Measurements from ENCODE around the gene SPON1. TPM values are rescaled to one million over a fixed set of nuclear protein-coding genes. Genes with fewer than 3 reads are reported as not detected.

The SPON1 gene
- total RNA-seq, 2 experiments from 2014 or later = 2.1 to 2.2 TPM

DNA sequence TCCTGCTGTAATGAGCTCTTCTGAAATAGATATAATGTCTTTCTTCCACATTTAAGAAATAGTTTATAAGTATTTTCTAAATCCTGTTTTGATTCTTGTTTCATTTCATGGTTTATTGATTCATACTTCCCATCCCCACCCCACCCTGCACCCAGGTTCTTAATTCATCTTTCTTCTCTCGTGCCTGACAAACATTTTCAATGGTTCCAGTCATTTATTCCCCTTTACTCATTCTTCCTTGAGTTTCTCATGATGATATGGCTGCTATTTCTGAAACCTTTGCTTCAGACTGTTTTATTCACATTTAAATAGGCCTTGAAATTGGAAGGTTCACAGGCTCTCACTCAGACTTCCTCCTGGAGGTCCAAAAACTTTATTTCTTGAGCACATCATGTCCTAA, 142.9 kb downstream of the SPON1 start:
- no peak for DNase-seq
- no peak overlapping the region for H3K27ac Mint-ChIP-seq
- no peaks in the 10 kb centered on the region for H3K36me3 ChIP-seq (ENCODE audit: insufficient read depth, low read length)
- H3K9me3 ChIP-seq (ENCODE audit: control insufficient read depth in 1 of 2, insufficient read depth in 1 of 2, low read length in 2 of 2) = no peaks in the 10 kb centered on the region
- no peak for TF ChIP-seq CTCF (IDR thresholded peaks at IDR 0.05)
- ChIA-PET POLR2A (no interaction called here), CTCF (no interaction called here)
- peaks cover 4% of the 10 kb centered on the region for H3K9me3 Mint-ChIP-seq
- no peaks in the 10 kb centered on the region for H3K36me3 Mint-ChIP-seq (ENCODE audit: low read depth)
- no peaks in the 10 kb centered on the region for H3K27me3 Mint-ChIP-seq
- no peak overlapping the region for H3K4me3 ChIP-seq (ENCODE audit: low read length)
- no peak for ATAC-seq (ENCODE audit: poor library complexity)
- no peaks in the 10 kb centered on the region for H3K27me3 ChIP-seq (ENCODE audit: control insufficient read depth in 1 of 2, insufficient read depth in 2 of 2, low read length in 2 of 2)
- peaks cover 11% of the 10 kb centered on the region for H3K4me1 Mint-ChIP-seq (ENCODE audit: low read depth)
- intact Hi-C loops (cut with DNase I, micrococcal nuclease) = no loop called here
- H3K27ac ChIP-seq (ENCODE audit: low read depth in 1 of 2, low read length in 2 of 2) = no peak overlapping the region
- no peak overlapping the region for H3K4me3 Mint-ChIP-seq
- no peaks in the 10 kb centered on the region for H3K4me1 ChIP-seq (ENCODE audit: insufficient read depth, low read length)

DNA sequence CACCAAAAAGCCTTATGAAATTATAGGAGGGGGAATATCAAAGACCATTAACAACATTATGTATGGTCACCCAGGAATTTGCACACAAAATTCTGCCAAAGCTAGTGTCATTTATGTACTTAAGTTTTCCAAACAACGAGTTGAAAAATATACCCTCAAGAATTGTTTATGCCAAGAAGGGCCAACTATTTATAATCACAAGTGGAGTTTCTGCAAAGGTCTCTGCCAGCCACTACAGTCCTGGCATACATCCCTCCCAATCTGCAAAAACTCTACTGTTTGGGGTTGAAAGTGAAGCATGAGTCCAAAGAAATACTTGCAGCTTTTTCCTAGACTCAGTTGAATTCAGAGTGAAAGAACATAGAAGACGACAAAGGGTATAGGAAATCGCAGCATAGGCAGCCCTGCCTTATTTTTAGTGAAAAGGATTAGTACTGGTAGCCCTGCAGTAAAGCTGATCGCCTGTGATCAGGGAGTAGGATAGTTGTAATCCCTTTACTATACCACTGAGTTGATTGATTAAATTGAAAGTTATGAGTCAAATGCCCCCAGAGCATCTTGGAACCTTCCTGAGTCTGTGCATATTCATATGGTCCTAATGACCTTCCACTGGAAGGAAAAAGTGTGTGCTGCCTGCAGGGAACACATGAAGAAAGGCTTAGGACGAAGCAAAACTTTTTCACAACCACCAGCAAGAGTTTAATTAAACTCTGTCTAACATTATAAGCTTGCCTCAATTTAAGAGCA, 144.0 kb downstream of the SPON1 start:
- intact Hi-C loops (cut with DNase I, micrococcal nuclease) = no loop called here
- CTCF ChIA-PET = no interaction called here
- TF ChIP-seq CTCF (IDR thresholded peaks at IDR 0.05) = no peak

DNA sequence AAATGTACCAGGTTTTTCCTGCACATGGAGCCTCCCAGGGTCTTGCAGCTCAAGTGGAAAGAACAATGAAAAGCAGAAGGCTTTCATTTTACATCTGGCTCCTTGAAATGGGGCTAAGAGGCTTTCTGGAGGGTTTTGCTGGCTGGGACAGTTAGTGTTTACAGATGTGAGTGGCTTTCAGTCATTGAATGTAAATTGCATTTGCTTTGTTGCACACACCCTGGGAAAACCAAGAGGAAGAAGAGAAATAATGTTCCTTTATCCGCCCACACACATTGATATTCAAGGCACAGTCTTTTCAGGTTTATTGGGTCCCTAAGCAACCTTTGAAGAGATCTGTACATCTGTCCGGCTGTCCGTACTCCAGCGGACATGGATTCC, 144.5 kb downstream of the SPON1 start:
- peaks cover 4% of the 10 kb centered on the region for H3K9me3 Mint-ChIP-seq
- Histone ChIP-seq H3K4me1 (ENCODE audit: insufficient read depth, low read length) (no peaks in the 10 kb centered on the region), H3K27ac (ENCODE audit: low read depth in 1 of 2, low read length in 2 of 2) (no peak overlapping the region), H3K9me3 (ENCODE audit: control insufficient read depth in 1 of 2, insufficient read depth in 1 of 2, low read length in 2 of 2) (no peaks in the 10 kb centered on the region), H3K27me3 (ENCODE audit: control insufficient read depth in 1 of 2, insufficient read depth in 2 of 2, low read length in 2 of 2) (no peaks in the 10 kb centered on the region), H3K36me3 (ENCODE audit: insufficient read depth, low read length) (no peaks in the 10 kb centered on the region), H3K4me3 (ENCODE audit: low read length) (no peak overlapping the region)
- peaks cover 6% of the 10 kb centered on the region for H3K4me1 Mint-ChIP-seq (ENCODE audit: low read depth)
- intact Hi-C loops (cut with DNase I, micrococcal nuclease) = no loop called here
- DNase-seq (no peak), ATAC-seq (ENCODE audit: poor library complexity) (no peak)
- H3K27ac Mint-ChIP-seq = no peak overlapping the region
- CTCF ChIA-PET = no interaction called here
- H3K27me3 Mint-ChIP-seq = no peaks in the 10 kb centered on the region
- no peak overlapping the region for H3K4me3 Mint-ChIP-seq
- TF ChIP-seq CTCF (IDR thresholded peaks at IDR 0.05) = no peak
- POLR2A ChIA-PET = no interaction called here
- H3K36me3 Mint-ChIP-seq (ENCODE audit: low read depth) = no peaks in the 10 kb centered on the region

More for the DNA sequence above, 144.0 kb downstream of the SPON1 start:
- Mint-ChIP-seq H3K36me3 (ENCODE audit: low read depth) (no peaks in the 10 kb centered on the region), H3K27me3 (no peaks in the 10 kb centered on the region), H3K4me1 (ENCODE audit: low read depth) (peaks cover 9% of the 10 kb centered on the region), H3K4me3 (no peak overlapping the region), H3K9me3 (peaks cover 4% of the 10 kb centered on the region), H3K27ac (no peak overlapping the region)
- no peaks in the 10 kb centered on the region for H3K27me3 ChIP-seq (ENCODE audit: control insufficient read depth in 1 of 2, insufficient read depth in 2 of 2, low read length in 2 of 2)
- ATAC-seq (ENCODE audit: poor library complexity) = no peak
- DNase-seq = no peak
- H3K9me3 ChIP-seq (ENCODE audit: control insufficient read depth in 1 of 2, insufficient read depth in 1 of 2, low read length in 2 of 2) = no peaks in the 10 kb centered on the region
- no peak overlapping the region for H3K27ac ChIP-seq (ENCODE audit: low read depth in 1 of 2, low read length in 2 of 2)
- POLR2A ChIA-PET = no interaction called here
- no peak overlapping the region for H3K4me3 ChIP-seq (ENCODE audit: low read length)
- H3K36me3 ChIP-seq (ENCODE audit: insufficient read depth, low read length) = no peaks in the 10 kb centered on the region
- H3K4me1 ChIP-seq (ENCODE audit: insufficient read depth, low read length) = no peaks in the 10 kb centered on the region
